Measurements from ENCODE around the gene OR6A2.

The OR6A2 gene

DNA sequence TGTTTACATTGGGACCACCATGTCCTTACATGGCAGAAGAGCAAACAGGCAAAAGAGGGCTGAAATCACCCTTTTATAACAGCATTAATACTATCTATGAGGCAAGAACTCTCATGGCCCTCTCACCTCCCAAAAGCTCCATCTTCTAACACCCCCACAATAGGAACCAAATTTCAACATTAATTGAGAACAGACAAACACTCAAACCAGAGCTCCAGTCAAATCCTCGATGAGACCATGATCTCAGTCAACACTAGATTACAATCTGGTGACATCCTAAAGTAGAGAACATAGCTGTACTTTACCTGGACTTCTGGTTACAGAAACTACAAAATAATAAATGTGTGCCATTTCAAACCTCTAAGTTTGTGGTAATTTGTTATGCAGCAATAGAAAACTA is 52.9 kb downstream of the OR6A2 start:
- Histone ChIP-seq H3K9ac (ENCODE audit: low read depth, low read length, poor library complexity, severe bottlenecking) (peak overlapping the region; percentile 78), H3K4me2 (ENCODE audit: low read depth, low read length, poor library complexity, severe bottlenecking) (peak overlapping the region; percentile 95), H2AFZ (ENCODE audit: low read length) (peak overlapping the region; percentile 82), H3F3A (ENCODE audit: low read depth) (peaks cover 12% of the 10 kb centered on the region; the same call in 1 of the 2 replicates), H3K27me3 (ENCODE audit: insufficient read depth, low read length, poor library complexity, severe bottlenecking) (no peaks in the 10 kb centered on the region), H4K20me1 (ENCODE audit: insufficient read depth, low read length, poor library complexity, severe bottlenecking) (no peaks in the 10 kb centered on the region), H3K9me3 (ENCODE audit: insufficient read depth, low read depth, low read length) (no peaks in the 10 kb centered on the region), H3K4me1 (ENCODE audit: insufficient read depth, low read length, poor library complexity, severe bottlenecking) (peaks cover 62% of the 10 kb centered on the region), H3K9me2 (replicated peaks; ENCODE audit: low read depth, low read length) (no peaks in the 10 kb centered on the region), H3K4me3 (ENCODE audit: low read length, poor library complexity, severe bottlenecking) (peak overlapping the region; percentile 76), H3K36me3 (ENCODE audit: insufficient read depth, low read length) (no peaks in the 10 kb centered on the region), H3K79me2 (ENCODE audit: insufficient read depth, low read length) (peaks cover 32% of the 10 kb centered on the region)
- TF ChIP-seq, protein P1, sequence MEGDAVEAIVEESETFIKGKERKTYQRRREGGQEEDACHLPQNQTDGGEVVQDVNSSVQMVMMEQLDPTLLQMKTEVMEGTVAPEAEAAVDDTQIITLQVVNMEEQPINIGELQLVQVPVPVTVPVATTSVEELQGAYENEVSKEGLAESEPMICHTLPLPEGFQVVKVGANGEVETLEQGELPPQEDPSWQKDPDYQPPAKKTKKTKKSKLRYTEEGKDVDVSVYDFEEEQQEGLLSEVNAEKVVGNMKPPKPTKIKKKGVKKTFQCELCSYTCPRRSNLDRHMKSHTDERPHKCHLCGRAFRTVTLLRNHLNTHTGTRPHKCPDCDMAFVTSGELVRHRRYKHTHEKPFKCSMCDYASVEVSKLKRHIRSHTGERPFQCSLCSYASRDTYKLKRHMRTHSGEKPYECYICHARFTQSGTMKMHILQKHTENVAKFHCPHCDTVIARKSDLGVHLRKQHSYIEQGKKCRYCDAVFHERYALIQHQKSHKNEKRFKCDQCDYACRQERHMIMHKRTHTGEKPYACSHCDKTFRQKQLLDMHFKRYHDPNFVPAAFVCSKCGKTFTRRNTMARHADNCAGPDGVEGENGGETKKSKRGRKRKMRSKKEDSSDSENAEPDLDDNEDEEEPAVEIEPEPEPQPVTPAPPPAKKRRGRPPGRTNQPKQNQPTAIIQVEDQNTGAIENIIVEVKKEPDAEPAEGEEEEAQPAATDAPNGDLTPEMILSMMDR (conservative IDR thresholded peaks at IDR 0.05; ENCODE audit: low read length) = no peak
- TF ChIP-seq EZH2phosphoT487 (IDR thresholded peaks at IDR 0.05; ENCODE audit: borderline replicate concordance) = no peak

DNA sequence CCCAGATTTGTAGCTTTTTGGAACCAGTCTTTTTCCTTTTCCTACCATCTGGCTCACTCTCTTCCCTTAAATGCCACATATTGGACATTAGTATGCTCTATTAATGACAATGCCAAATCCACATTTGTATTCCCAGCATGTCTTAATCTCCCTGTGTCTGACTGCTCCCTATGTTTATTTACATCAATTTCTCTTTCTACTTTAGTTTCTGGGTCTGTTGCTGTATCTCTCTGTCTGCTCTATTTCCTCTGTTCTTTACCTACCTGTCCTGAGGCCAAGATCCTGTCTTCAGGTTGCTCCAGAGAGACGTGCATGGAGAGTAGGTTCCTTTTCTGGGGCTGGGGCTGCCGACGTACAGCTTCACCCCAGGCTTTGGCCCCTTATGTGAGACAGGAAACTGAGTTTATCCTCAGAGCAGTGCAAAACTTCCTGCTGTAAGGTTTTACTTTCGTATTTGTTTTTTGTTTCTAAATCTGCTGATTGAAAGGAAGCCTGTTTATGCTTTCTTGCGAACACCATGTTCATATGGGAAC is 53.3 kb downstream of the OR6A2 start:
- Histone ChIP-seq H3K27me3 (ENCODE audit: insufficient read depth, low read length, poor library complexity, severe bottlenecking) (no peaks in the 10 kb centered on the region), H3K4me1 (ENCODE audit: insufficient read depth, low read length, poor library complexity, severe bottlenecking) (peaks cover 63% of the 10 kb centered on the region), H3K9me2 (replicated peaks; ENCODE audit: low read depth, low read length) (no peaks in the 10 kb centered on the region), H4K20me1 (ENCODE audit: insufficient read depth, low read length, poor library complexity, severe bottlenecking) (no peaks in the 10 kb centered on the region), H2AFZ (ENCODE audit: low read length) (peak overlapping the region; percentile 82), H3K36me3 (ENCODE audit: insufficient read depth, low read length) (no peaks in the 10 kb centered on the region), H3K79me2 (ENCODE audit: insufficient read depth, low read length) (peaks cover 33% of the 10 kb centered on the region), H3K9ac (ENCODE audit: low read depth, low read length, poor library complexity, severe bottlenecking) (peak overlapping the region; percentile 78), H3K4me3 (ENCODE audit: low read length, poor library complexity, severe bottlenecking) (peak overlapping the region; percentile 76), H3K4me2 (ENCODE audit: low read depth, low read length, poor library complexity, severe bottlenecking) (peak overlapping the region; percentile 95), H3F3A (ENCODE audit: low read depth) (peaks cover 12% of the 10 kb centered on the region; the same call in 1 of the 2 replicates), H3K9me3 (ENCODE audit: insufficient read depth, low read depth, low read length) (no peaks in the 10 kb centered on the region)
- no peak for TF ChIP-seq EZH2phosphoT487 (IDR thresholded peaks at IDR 0.05; ENCODE audit: borderline replicate concordance)
- TF ChIP-seq, protein P1 (conservative IDR thresholded peaks at IDR 0.05; ENCODE audit: low read length) = no peak

DNA sequence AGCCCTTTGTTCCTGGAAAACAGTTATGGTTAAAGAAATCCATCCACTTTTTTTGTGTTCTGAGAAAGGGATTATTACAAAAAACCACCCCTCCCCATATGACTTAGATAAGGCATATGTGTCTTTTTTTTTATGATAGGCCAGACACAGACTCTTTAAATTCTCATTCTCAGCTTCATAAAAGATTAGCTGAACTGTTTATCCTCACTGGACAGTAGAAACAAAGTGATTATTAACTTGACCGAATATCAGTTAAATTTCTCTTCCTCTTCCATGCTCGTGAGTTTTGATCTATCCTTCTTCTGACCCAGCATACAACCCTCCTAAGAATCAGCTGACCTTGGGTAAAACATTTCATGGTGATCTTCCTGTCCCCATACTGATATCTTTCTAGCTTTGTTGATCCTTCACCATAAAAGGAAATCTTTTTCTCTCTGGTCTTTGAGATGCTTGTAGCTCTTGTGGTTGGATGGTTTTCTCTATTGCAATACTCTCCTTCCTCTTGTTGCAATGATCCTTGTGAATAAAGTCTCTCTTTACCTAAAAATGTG is 53.9 kb downstream of the OR6A2 start:
- H3K4me1 ChIP-seq (ENCODE audit: insufficient read depth, low read length, poor library complexity, severe bottlenecking) = peaks cover 63% of the 10 kb centered on the region
- peak overlapping the region; percentile 95 for H3K4me2 ChIP-seq (ENCODE audit: low read depth, low read length, poor library complexity, severe bottlenecking)
- TF ChIP-seq, protein P1 (conservative IDR thresholded peaks at IDR 0.05; ENCODE audit: low read length) = no peak
- TF ChIP-seq EZH2phosphoT487 (IDR thresholded peaks at IDR 0.05; ENCODE audit: borderline replicate concordance) = no peak
- peaks cover 12% of the 10 kb centered on the region; the same call in 1 of the 2 replicates for H3F3A ChIP-seq (ENCODE audit: low read depth)
- H2AFZ ChIP-seq (ENCODE audit: low read length) = peak overlapping the region; percentile 1; the same call in 1 of the 2 replicates
- no peaks in the 10 kb centered on the region for H3K9me2 ChIP-seq (replicated peaks; ENCODE audit: low read depth, low read length)
- no peaks in the 10 kb centered on the region for H3K36me3 ChIP-seq (ENCODE audit: insufficient read depth, low read length)
- no peaks in the 10 kb centered on the region for H3K9me3 ChIP-seq (ENCODE audit: insufficient read depth, low read depth, low read length)
- H3K4me3 ChIP-seq (ENCODE audit: low read length, poor library complexity, severe bottlenecking) = peak overlapping the region; percentile 76
- H4K20me1 ChIP-seq (ENCODE audit: insufficient read depth, low read length, poor library complexity, severe bottlenecking) = no peaks in the 10 kb centered on the region
- H3K79me2 ChIP-seq (ENCODE audit: insufficient read depth, low read length) = peaks cover 37% of the 10 kb centered on the region
- H3K9ac ChIP-seq (ENCODE audit: low read depth, low read length, poor library complexity, severe bottlenecking) = peak overlapping the region; percentile 78
- H3K27me3 ChIP-seq (ENCODE audit: insufficient read depth, low read length, poor library complexity, severe bottlenecking) = no peaks in the 10 kb centered on the region

Measured in Loucy (cell line).